ENCODE results near the gene DUS1L. TPM values are rescaled to one million over a fixed set of nuclear protein-coding genes. Genes with fewer than 3 reads are reported as not detected.
A peak's percentile ranks its signal among the peaks of the same experiment; 100 is the strongest.

DUS1L gene
- total and polyA plus RNA-seq, 5 donors, result 51.3 to 82.1 (median 60.0) TPM

GRCh38 chr17:82078433-82078832 is 12.8 kb upstream of the DUS1L start:
- no peak overlapping the region for H3K4me3 ChIP-seq (ENCODE audit: low read length)
- DNase-seq, result peak in 2 of 3 donors; percentile 46 to 60
- H3K9me3 ChIP-seq (ENCODE audit: control insufficient read depth, low read length), result no peaks in the 10 kb centered on the region
- no peak for ATAC-seq
- no peaks in the 10 kb centered on the region for H3K27me3 ChIP-seq (ENCODE audit: control insufficient read depth, insufficient read depth)
- WGBS, result 92% methylated on average over 18 of the region's 18 CpGs
- intact Hi-C loops (cut with DNase I), result no loop called here
- H3K27ac ChIP-seq (ENCODE audit: low read length), result no peak overlapping the region
- H3K4me1 ChIP-seq (ENCODE audit: control insufficient read depth, insufficient read depth, low read length), result no peaks in the 10 kb centered on the region

- intact Hi-C loops (cut with DNase I), result no loop called here
- Histone ChIP-seq H3K27me3 (ENCODE audit: control insufficient read depth, insufficient read depth) (no peaks in the 10 kb centered on the region), H3K9me3 (ENCODE audit: control insufficient read depth, low read length) (no peaks in the 10 kb centered on the region), H3K4me3 (ENCODE audit: low read length) (no peak overlapping the region), H3K27ac (ENCODE audit: low read length) (no peak overlapping the region), H3K4me1 (ENCODE audit: control insufficient read depth, insufficient read depth, low read length) (no peaks in the 10 kb centered on the region)
- DNase-seq (peak; percentile 71 to 80 (median 72)), ATAC-seq (peak; percentile 10 to 27)
- 60% methylated on average over 28 of the region's 28 CpGs for WGBS
These were observed 12.2 kb upstream of the DUS1L start for GRCh38 chr17:82077617-82078358.

- H3K4me1 ChIP-seq (ENCODE audit: control insufficient read depth, insufficient read depth, low read length), result no peaks in the 10 kb centered on the region
- H3K27ac ChIP-seq (ENCODE audit: low read length), result no peak overlapping the region
- DNase-seq (peak in 2 of 3 donors; percentile 51 to 61), ATAC-seq (peak; percentile 27 to 47)
- no peaks in the 10 kb centered on the region for H3K27me3 ChIP-seq (ENCODE audit: control insufficient read depth, insufficient read depth)
- no peak overlapping the region for H3K4me3 ChIP-seq (ENCODE audit: low read length)
- no peaks in the 10 kb centered on the region for H3K9me3 ChIP-seq (ENCODE audit: control insufficient read depth, low read length)
- WGBS, result 57% methylated on average over 21 of the region's 21 CpGs
- intact Hi-C loops (cut with DNase I), result no loop called here
These were observed 11.4 kb upstream of the DUS1L start for GRCh38 chr17:82076785-82077591.

- Histone ChIP-seq H3K4me1 (ENCODE audit: control insufficient read depth, insufficient read depth, low read length) (no peaks in the 10 kb centered on the region), H3K4me3 (ENCODE audit: low read length) (no peak overlapping the region), H3K27me3 (ENCODE audit: control insufficient read depth, insufficient read depth) (no peaks in the 10 kb centered on the region), H3K27ac (ENCODE audit: low read length) (no peak overlapping the region), H3K9me3 (ENCODE audit: control insufficient read depth, low read length) (no peaks in the 10 kb centered on the region)
- 83% methylated on average over 25 of the region's 25 CpGs for WGBS
- ATAC-seq (no peak), DNase-seq (peak in 2 of 3 donors; percentile 25 to 36)
- intact Hi-C loops (cut with DNase I), result no loop called here
These were observed 10.6 kb upstream of the DUS1L start for GRCh38 chr17:82076018-82076784.

- H3K27me3 ChIP-seq (ENCODE audit: control insufficient read depth, insufficient read depth), result no peaks in the 10 kb centered on the region
- intact Hi-C loops (cut with DNase I), result no loop called here
- 85% methylated on average over 9 of the region's 9 CpGs for WGBS
- no peaks in the 10 kb centered on the region for H3K4me1 ChIP-seq (ENCODE audit: control insufficient read depth, insufficient read depth, low read length)
- H3K4me3 ChIP-seq (ENCODE audit: low read length), result no peak overlapping the region
- H3K27ac ChIP-seq (ENCODE audit: low read length), result no peak overlapping the region
- DNase-seq, result no peak
- H3K9me3 ChIP-seq (ENCODE audit: control insufficient read depth, low read length), result no peaks in the 10 kb centered on the region
- no peak for ATAC-seq
These were observed 7.8 kb upstream of the DUS1L start for GRCh38 chr17:82073446-82073845.

GRCh38 chr17:82072827-82073226 is 7.2 kb upstream of the DUS1L start:
- H3K4me1 ChIP-seq (ENCODE audit: control insufficient read depth, insufficient read depth, low read length), result no peaks in the 10 kb centered on the region
- no peak overlapping the region for H3K27ac ChIP-seq (ENCODE audit: low read length)
- DNase-seq (peak in 1 of 3 donors; percentile 6), ATAC-seq (no peak)
- intact Hi-C loops (cut with DNase I), result no loop called here
- H3K27me3 ChIP-seq (ENCODE audit: control insufficient read depth, insufficient read depth), result no peaks in the 10 kb centered on the region
- H3K9me3 ChIP-seq (ENCODE audit: control insufficient read depth, low read length), result no peaks in the 10 kb centered on the region
- H3K4me3 ChIP-seq (ENCODE audit: low read length), result no peak overlapping the region
- 83% methylated on average over 6 of the region's 6 CpGs for WGBS

GRCh38 chr17:82070611-82071010 is 5.0 kb upstream of the DUS1L start:
- no peak overlapping the region for H3K4me3 ChIP-seq (ENCODE audit: low read length)
- no peaks in the 10 kb centered on the region for H3K9me3 ChIP-seq (ENCODE audit: control insufficient read depth, low read length)
- H3K27me3 ChIP-seq (ENCODE audit: control insufficient read depth, insufficient read depth), result no peaks in the 10 kb centered on the region
- no peak overlapping the region for H3K27ac ChIP-seq (ENCODE audit: low read length)
- H3K4me1 ChIP-seq (ENCODE audit: control insufficient read depth, insufficient read depth, low read length), result no peaks in the 10 kb centered on the region
- ATAC-seq, result no peak
- DNase-seq, result no peak
- intact Hi-C loops (cut with DNase I), result no loop called here

- Histone ChIP-seq H3K4me3 (ENCODE audit: low read length) (peak overlapping the region; percentile 91), H3K27me3 (ENCODE audit: control insufficient read depth, insufficient read depth) (no peaks in the 10 kb centered on the region), H3K9me3 (ENCODE audit: control insufficient read depth, low read length) (no peaks in the 10 kb centered on the region), H3K4me1 (ENCODE audit: control insufficient read depth, insufficient read depth, low read length) (peaks cover 6% of the 10 kb centered on the region), H3K27ac (ENCODE audit: low read length) (peak overlapping the region; percentile 10)
- DNase-seq, result peak; percentile 36 to 67 (median 57)
- 1% methylated on average over 47 of the region's 47 CpGs for WGBS
- intact Hi-C loops (cut with DNase I), result no loop called here
- peak; percentile 10 to 12 for ATAC-seq
These were observed 389 bp downstream of the DUS1L start for GRCh38 chr17:82065193-82065637.

- 41% methylated on average over 36 of the region's 36 CpGs for WGBS
- Histone ChIP-seq H3K4me1 (ENCODE audit: control insufficient read depth, insufficient read depth, low read length) (peaks cover 6% of the 10 kb centered on the region), H3K9me3 (ENCODE audit: control insufficient read depth, low read length) (no peaks in the 10 kb centered on the region), H3K27me3 (ENCODE audit: control insufficient read depth, insufficient read depth) (no peaks in the 10 kb centered on the region), H3K4me3 (ENCODE audit: low read length) (peak overlapping the region; percentile 91), H3K27ac (ENCODE audit: low read length) (no peak overlapping the region)
- DNase-seq (peak; percentile 15 to 53 (median 51)), ATAC-seq (no peak)
- intact Hi-C loops (cut with DNase I), result no loop called here
These were observed 991 bp downstream of the DUS1L start for GRCh38 chr17:82064433-82065192.

Measured in right cardiac atrium (tissue), 5 donors.